Right cardiac atrium (tissue), 5 donors: ENCODE data around the gene CCDC57. TPM values are rescaled to one million over a fixed set of nuclear protein-coding genes. Genes with fewer than 3 reads are reported as not detected.
"Not testable (repeated sequence)": the region's sequence is repeated elsewhere in the genome, so short reads cannot be mapped to it uniquely, and the experiment has no call there.

Experiments used
- ATAC-seq, 2 donors: fragments of 200-7000 bp; cut with Tn5 transposase; one replicate each; pipeline versions ENCODE4 v1.8.0 to v1.9.1; 2020; ENCODE audit warnings: moderate library complexity in 2 of 2, mild to moderate bottlenecking in 1 of 2
- DNase-seq, 3 donors: peaks; one replicate each; pipeline ENCODE4 v3.0.0-alpha.2; 2020
- H3K27ac ChIP-seq: one replicate; pipeline ENCODE4 v1.5.1; 2013; ENCODE audit warnings: mild to moderate bottlenecking, low read length, control low read depth, moderate library complexity
- H3K27me3 ChIP-seq: one replicate; pipeline ENCODE4 v1.6.1; 2013; ENCODE audit not compliant: control insufficient read depth, insufficient read depth
- H3K4me1 ChIP-seq: one replicate; pipeline ENCODE4 v1.6.1; 2013; ENCODE audit warnings: low read length; ENCODE audit not compliant: control insufficient read depth, insufficient read depth
- H3K4me3 ChIP-seq: one replicate; pipeline ENCODE4 v1.5.1; 2013; ENCODE audit warnings: low read length, control low read depth
- H3K9me3 ChIP-seq: one replicate; pipeline ENCODE4 v1.6.1; 2013; ENCODE audit warnings: low read length; ENCODE audit not compliant: control insufficient read depth
- WGBS: extraction: QIAGEN DNeasy Blood & Tissue Kit; methylation state at CpG from one replicate; pipeline ENCODE4 v1.1.7; 2013; 5-methylcytosine and 5-hydroxymethylcytosine counted together
- intact Hi-C, 4 donors: fragments of 100-400 bp; cut with DNase I; formaldehyde crosslinking; loops; one replicate each; pipeline versions ENCODE4 v1.11.0 to v1.14.0; 2022 to 2023
- polyA plus RNA-seq: library from polyadenylated mRNA; stranded (reverse); fragments of 200-250 nt; gene quantifications from one replicate; pipeline ENCODE4 v1.2.3, GENCODE V29; 2013
- total RNA-seq, 4 donors: library from RNA; stranded (reverse); fragmentation: NEBNext Ultra II Directional; extraction: Animal tissue kit (Norgen Biotek cat#: 25700); gene quantifications; one replicate each; pipeline ENCODE4 v1.2.1, GENCODE V29; 2021
- donor health status: healthy with polysubstance abuse.
- donor health status: DM: no; HTN: yes; CAD: no.
- donor health status: DM: no; HTN: no; CAD: no.
- donor health status: DM: no; HTN: yes; CAD: no; lungs with severe emphysema.
- donor health status: DM: yes; HTN: yes; CAD: no.

Gene CCDC57
- total and polyA plus RNA-seq, 5 donors, result 12.1 to 17.3 (median 16.2) TPM

GRCh38 chr17:82179946-82180475, 32.6 kb downstream of the CCDC57 start:
- Histone ChIP-seq H3K27ac (no peak overlapping the region), H3K4me1 (no peaks in the 10 kb centered on the region), H3K27me3 (no peaks in the 10 kb centered on the region), H3K4me3 (no peak overlapping the region), H3K9me3 (no peaks in the 10 kb centered on the region)
- WGBS, result 88% methylated on average over 10 of the region's 10 CpGs
- ATAC-seq, result no peak
- no peak for DNase-seq
- intact Hi-C loops, result no loop called here

GRCh38 chr17:82179412-82179811, 33.2 kb downstream of the CCDC57 start:
- no peaks in the 10 kb centered on the region for H3K9me3 ChIP-seq
- DNase-seq (no peak), ATAC-seq (peak in 1 of 2 donors; percentile 23)
- intact Hi-C loops, result no loop called here
- no peak overlapping the region for H3K27ac ChIP-seq
- H3K4me1 ChIP-seq, result no peaks in the 10 kb centered on the region
- 90% methylated on average over 13 of the region's 13 CpGs for WGBS
- H3K27me3 ChIP-seq, result no peaks in the 10 kb centered on the region
- no peak overlapping the region for H3K4me3 ChIP-seq

GRCh38 chr17:82178499-82179261, 34.0 kb downstream of the CCDC57 start:
- no peak for DNase-seq
- ATAC-seq, result no peak
- H3K4me1 ChIP-seq, result no peaks in the 10 kb centered on the region
- 83% methylated on average over 24 of the region's 24 CpGs for WGBS
- H3K9me3 ChIP-seq, result no peaks in the 10 kb centered on the region
- no peaks in the 10 kb centered on the region for H3K27me3 ChIP-seq
- intact Hi-C loops, result no loop called here
- no peak overlapping the region for H3K4me3 ChIP-seq
- no peak overlapping the region for H3K27ac ChIP-seq

GRCh38 chr17:82177761-82178498, 34.7 kb downstream of the CCDC57 start:
- no peak for ATAC-seq
- WGBS, result 90% methylated on average over 13 of the region's 13 CpGs

GRCh38 chr17:82177276-82177675, 35.4 kb downstream of the CCDC57 start:
- 90% methylated on average over 11 of the region's 11 CpGs for WGBS

More at GRCh38 chr17:82177761-82178498, 34.7 kb downstream of the CCDC57 start:
- Histone ChIP-seq H3K9me3 (no peaks in the 10 kb centered on the region), H3K27me3 (no peaks in the 10 kb centered on the region), H3K4me3 (no peak overlapping the region), H3K4me1 (no peaks in the 10 kb centered on the region), H3K27ac (no peak overlapping the region)
- intact Hi-C loops, result no loop called here
- DNase-seq, result no peak

GRCh38 chr17:82175951-82176350, 36.7 kb downstream of the CCDC57 start:
- DNase-seq, result no peak
- intact Hi-C loops, result no loop called here
- no peak for ATAC-seq
- 83% methylated on average over 4 of the region's 4 CpGs for WGBS
- no peak overlapping the region for H3K4me3 ChIP-seq
- H3K9me3 ChIP-seq, result no peaks in the 10 kb centered on the region
- no peaks in the 10 kb centered on the region for H3K27me3 ChIP-seq
- H3K27ac ChIP-seq, result no peak overlapping the region
- no peaks in the 10 kb centered on the region for H3K4me1 ChIP-seq

More at GRCh38 chr17:82177276-82177675, 35.4 kb downstream of the CCDC57 start:
- intact Hi-C loops, result no loop called here
- DNase-seq, result no peak
- no peak overlapping the region for H3K4me3 ChIP-seq
- ATAC-seq, result no peak
- H3K9me3 ChIP-seq, result no peaks in the 10 kb centered on the region
- no peaks in the 10 kb centered on the region for H3K4me1 ChIP-seq
- no peak overlapping the region for H3K27ac ChIP-seq
- no peaks in the 10 kb centered on the region for H3K27me3 ChIP-seq

GRCh38 chr17:82175201-82175600, 37.4 kb downstream of the CCDC57 start:
- no peaks in the 10 kb centered on the region for H3K9me3 ChIP-seq
- no peak overlapping the region for H3K27ac ChIP-seq
- H3K4me3 ChIP-seq, result no peak overlapping the region
- H3K4me1 ChIP-seq, result no peaks in the 10 kb centered on the region
- WGBS, result 86% methylated on average over 10 of the region's 10 CpGs
- no peak for DNase-seq
- no peaks in the 10 kb centered on the region for H3K27me3 ChIP-seq
- ATAC-seq, result no peak
- intact Hi-C loops, result no loop called here

GRCh38 chr17:82174042-82174857, 38.4 kb downstream of the CCDC57 start:
- H3K4me1 ChIP-seq, ATAC-seq, DNase-seq, H3K27me3 ChIP-seq, H3K27ac ChIP-seq, H3K4me3 ChIP-seq, H3K9me3 ChIP-seq, intact Hi-C loops: not testable (repeated sequence)
- 78% methylated on average over 17 of the region's 17 CpGs for WGBS

GRCh38 chr17:82173351-82174041, 39.1 kb downstream of the CCDC57 start:
- no peak for ATAC-seq
- WGBS, result 78% methylated on average over 18 of the region's 18 CpGs
- no peaks in the 10 kb centered on the region for H3K27me3 ChIP-seq
- no peaks in the 10 kb centered on the region for H3K4me1 ChIP-seq
- no peak for DNase-seq
- intact Hi-C loops, result no loop called here
- no peak overlapping the region for H3K4me3 ChIP-seq
- no peaks in the 10 kb centered on the region for H3K9me3 ChIP-seq
- no peak overlapping the region for H3K27ac ChIP-seq

- H3K27ac ChIP-seq, result no peak overlapping the region
- no peak for ATAC-seq
- no peaks in the 10 kb centered on the region for H3K4me1 ChIP-seq
- no peak overlapping the region for H3K4me3 ChIP-seq
- WGBS, result 92% methylated on average over 18 of the region's 18 CpGs
- DNase-seq, result no peak
- intact Hi-C loops, result no loop called here
- no peaks in the 10 kb centered on the region for H3K9me3 ChIP-seq
- no peaks in the 10 kb centered on the region for H3K27me3 ChIP-seq
Observed at GRCh38 chr17:82172486-82173160, 40.0 kb downstream of the CCDC57 start.
